WTC11 (cell line): ENCODE results near the gene MEAK7. TPM values are rescaled to one million over a fixed set of nuclear protein-coding genes. Genes with fewer than 3 reads are reported as not detected.

ENCODE experiments used
- ATAC-seq: fragments of 200-7000 bp; cut with Tn5 transposase; 2 replicates; pipeline ENCODE4 v1.10.0; 2021; ENCODE audit warnings: mild to moderate bottlenecking, moderate library complexity
- CTCF ChIA-PET: fragments of 300-600 bp; sonication (Branson Sonifier 250); formaldehyde crosslinking; loops from one replicate; lab custom pipeline; 2021; ENCODE audit warnings: antibody characterized with exemption; lab: Charles Lee
- POLR2A ChIA-PET: fragments of 350-600 bp; sonication (Branson Sonifier 250); formaldehyde crosslinking; loops from one replicate; lab custom pipeline; 2021; ENCODE audit warnings: antibody characterized with exemption; lab: Charles Lee
- DNase-seq: peaks from one replicate; pipeline ENCODE4 v3.0.0; 2021; ENCODE audit warnings: low spot score
- H3K27ac Mint-ChIP-seq: 2 replicates; pipeline ENCODE4 v1.8.0; 2021; ENCODE audit warnings: mixed read lengths
- H3K27me3 Mint-ChIP-seq: 2 replicates; pipeline ENCODE4 v1.8.0; 2021; ENCODE audit warnings: low read depth, mild to moderate bottlenecking, moderate library complexity, mixed read lengths
- H3K36me3 Mint-ChIP-seq: 2 replicates; pipeline ENCODE4 v1.8.0; 2021; ENCODE audit warnings: mixed read lengths
- H3K4me1 Mint-ChIP-seq: 2 replicates; pipeline ENCODE4 v1.8.0; 2022; ENCODE audit warnings: mixed read lengths
- H3K4me3 Mint-ChIP-seq: 2 replicates; pipeline ENCODE4 v1.8.0; 2021; ENCODE audit warnings: mild to moderate bottlenecking, moderate library complexity, mixed read lengths
- H3K9me3 Mint-ChIP-seq: 2 replicates; pipeline ENCODE4 v1.8.0; 2021; ENCODE audit warnings: mixed read lengths
- AR ChIP-seq: fragments of 250-450 bp; sonication (Bioruptor Pico); IDR thresholded peaks from 2 replicates; pipeline ENCODE4 v1.9.0; 2021; ENCODE audit warnings: mild to moderate bottlenecking
- ATF2 ChIP-seq: sonication (generic); formaldehyde crosslinking; IDR thresholded peaks from 2 replicates; pipeline ENCODE4 v1.8.1; 2022; ENCODE audit warnings: low read depth, missing genetic modification reagents, borderline replicate concordance
- CBFB ChIP-seq: sonication (generic); formaldehyde crosslinking; IDR thresholded peaks from 2 replicates; pipeline ENCODE4 v1.8.1; 2022; ENCODE audit warnings: mild to moderate bottlenecking, low read depth, missing genetic modification reagents
- E2F5 ChIP-seq: sonication (generic); formaldehyde crosslinking; IDR thresholded peaks from 2 replicates; pipeline ENCODE4 v1.8.1; 2022; ENCODE audit warnings: mild to moderate bottlenecking, moderate library complexity, missing genetic modification reagents
- ELF4 ChIP-seq: sonication (generic); formaldehyde crosslinking; IDR thresholded peaks from 2 replicates; pipeline ENCODE4 v1.8.1; 2022; ENCODE audit warnings: low read depth, mild to moderate bottlenecking, moderate library complexity, missing genetic modification reagents
- EMX1 ChIP-seq: fragments of 250-450 bp; sonication (Bioruptor Pico); IDR thresholded peaks from 2 replicates; pipeline ENCODE4 v1.8.0; 2021; ENCODE audit warnings: mild to moderate bottlenecking
- HMGXB4 ChIP-seq: sonication (generic); formaldehyde crosslinking; IDR thresholded peaks from 2 replicates; pipeline ENCODE4 v1.8.1; 2023; ENCODE audit warnings: mild to moderate bottlenecking, moderate library complexity, missing genetic modification reagents
- MAX ChIP-seq: sonication (generic); formaldehyde crosslinking; IDR thresholded peaks from 2 replicates; pipeline ENCODE4 v1.8.0; 2022; ENCODE audit warnings: mild to moderate bottlenecking, missing genetic modification reagents
- NR1H2 ChIP-seq: sonication (generic); formaldehyde crosslinking; IDR thresholded peaks from 2 replicates; pipeline ENCODE4 v1.9.0; 2021; ENCODE audit warnings: mild to moderate bottlenecking, moderate library complexity, missing genetic modification reagents
- NR2C2 ChIP-seq: sonication (generic); formaldehyde crosslinking; IDR thresholded peaks from 2 replicates; pipeline ENCODE4 v1.8.0; 2022; ENCODE audit warnings: mild to moderate bottlenecking, missing genetic modification reagents
- SOX15 ChIP-seq: fragments of 250-450 bp; sonication (Bioruptor Pico); IDR thresholded peaks from 2 replicates; pipeline ENCODE4 v1.9.0; 2021; ENCODE audit warnings: mild to moderate bottlenecking
- STAT6 ChIP-seq: sonication (generic); formaldehyde crosslinking; conservative IDR thresholded peaks from 2 replicates; pipeline ENCODE4 v1.8.1; 2023; ENCODE audit warnings: mild to moderate bottlenecking, low read depth, missing genetic modification reagents, moderate library complexity
- USF2 ChIP-seq: sonication (generic); formaldehyde crosslinking; IDR thresholded peaks from 2 replicates; pipeline ENCODE4 v1.8.1; 2023; ENCODE audit warnings: mild to moderate bottlenecking, missing genetic modification reagents, moderate library complexity
- ZNF138 ChIP-seq: sonication (generic); formaldehyde crosslinking; conservative IDR thresholded peaks from 2 replicates; pipeline ENCODE4 v1.8.1; 2022; ENCODE audit warnings: mild to moderate bottlenecking, moderate library complexity, missing genetic modification reagents
- ZNF232 ChIP-seq: sonication (generic); formaldehyde crosslinking; IDR thresholded peaks from 2 replicates; pipeline ENCODE4 v1.8.0; 2022; ENCODE audit warnings: mild to moderate bottlenecking, missing genetic modification reagents
- ZNF423 ChIP-seq: fragments of 250-450 bp; sonication (Bioruptor Pico); IDR thresholded peaks from 2 replicates; pipeline ENCODE4 v2.1.2; 2022; ENCODE audit warnings: mild to moderate bottlenecking, moderate library complexity
- ZSCAN18 ChIP-seq: fragments of 250-450 bp; sonication (Bioruptor Pico); IDR thresholded peaks from 2 replicates; pipeline ENCODE4 v2.1.2; 2022; ENCODE audit warnings: mild to moderate bottlenecking, moderate library complexity
- total RNA-seq: library from RNA; stranded (reverse); gene quantifications from 3 replicates; pipeline ENCODE4 v1.2.3, GENCODE V29; 2021

Gene MEAK7
- total RNA-seq, 1 experiment from 2014 or later: 14.4 TPM

GRCh38 chr16:84495506-84495905 lies 9.0 kb downstream of the MEAK7 start (continued):
- no peak for TF ChIP-seq STAT6 (CRISPR knock-in tag)
- no peak for TF ChIP-seq ELF4
- TF ChIP-seq ZSCAN18: no peak
- TF ChIP-seq CBFB (CRISPR knock-in tag): no peak
- TF ChIP-seq NR1H2 (CRISPR knock-in tag): no peak
- no peak for TF ChIP-seq AR (CRISPR knock-in tag)
- no peak for TF ChIP-seq ZNF138
- TF ChIP-seq ATF2 (CRISPR knock-in tag): no peak

GRCh38 chr16:84489131-84489530 lies 15.3 kb downstream of the MEAK7 start:
- no peak overlapping the region for H3K27ac Mint-ChIP-seq
- TF ChIP-seq HMGXB4 (CRISPR knock-in tag) (no peak), ZNF138 (no peak), EMX1 (no peak), CBFB (CRISPR knock-in tag) (no peak), SOX15 (CRISPR knock-in tag) (no peak), ZNF232 (no peak), USF2 (no peak), E2F5 (CRISPR knock-in tag) (no peak), STAT6 (CRISPR knock-in tag) (no peak), MAX (no peak), ZNF423 (CRISPR knock-in tag) (no peak), NR2C2 (CRISPR knock-in tag) (no peak)

More at GRCh38 chr16:84489131-84489530, 15.3 kb downstream of the MEAK7 start:
- no peak overlapping the region for H3K4me3 Mint-ChIP-seq
- no peaks in the 10 kb centered on the region for H3K4me1 Mint-ChIP-seq
- POLR2A ChIA-PET: no interaction called here
- peaks cover 11% of the 10 kb centered on the region for H3K9me3 Mint-ChIP-seq
- ATAC-seq (no peak), DNase-seq (no peak)
- CTCF ChIA-PET: interaction anchor here (0.7 kb wide), 1 partner anchor 213 kb away, joined by 4 read pairs; no protein-coding TSS in a partner anchor
- peaks cover 44% of the 10 kb centered on the region for H3K36me3 Mint-ChIP-seq
- no peaks in the 10 kb centered on the region for H3K27me3 Mint-ChIP-seq
